Endodermal cell (in vitro differentiated cells): ENCODE measurements around the gene NEK10. TPM values are rescaled to one million over a fixed set of nuclear protein-coding genes. Genes with fewer than 3 reads are reported as not detected.

Experiments used
- DNase-seq: peaks from one replicate; pipeline ENCODE4 v3.0.0-alpha.2; 2017
- H3K27ac ChIP-seq: 2 replicates; pipeline ENCODE4 v1.5.1; 2013; ENCODE audit warnings: mild to moderate bottlenecking, low read depth, low read length, moderate library complexity
- H3K27me3 ChIP-seq: 2 replicates; pipeline ENCODE4 v1.6.1; 2013; ENCODE audit warnings: mild to moderate bottlenecking, low read length, moderate library complexity; ENCODE audit not compliant: insufficient read depth, control insufficient read depth, poor library complexity, severe bottlenecking
- H3K36me3 ChIP-seq: 2 replicates; pipeline ENCODE4 v1.7.0; 2013; ENCODE audit warnings: mild to moderate bottlenecking, low read length, moderate library complexity; ENCODE audit not compliant: control insufficient read depth, insufficient read depth
- H3K4me1 ChIP-seq: one replicate; pipeline ENCODE4 v1.7.0; 2013; ENCODE audit warnings: low read length; ENCODE audit not compliant: control insufficient read depth, insufficient read depth
- H3K4me3 ChIP-seq: 2 replicates; pipeline ENCODE4 v1.5.1; 2013; ENCODE audit warnings: mild to moderate bottlenecking, low read length, moderate library complexity
- H3K9ac ChIP-seq: 2 replicates; pipeline ENCODE4 v1.6.1; 2013; ENCODE audit warnings: mild to moderate bottlenecking, low read length, moderate library complexity; ENCODE audit not compliant: poor library complexity, severe bottlenecking; ENCODE audit errors: extremely low read depth
- H3K9me3 ChIP-seq: 2 replicates; pipeline ENCODE4 v1.6.1; 2013; ENCODE audit warnings: mild to moderate bottlenecking, low read length, moderate library complexity; ENCODE audit not compliant: control insufficient read depth
- H3K27ac Mint-ChIP-seq: 2 replicates; pipeline ENCODE4 v1.8.0; 2020; ENCODE audit warnings: mixed read lengths
- H3K27me3 Mint-ChIP-seq: 2 replicates; pipeline ENCODE4 v1.8.0; 2021; ENCODE audit warnings: mild to moderate bottlenecking, mixed read lengths; ENCODE audit not compliant: insufficient read depth
- H3K36me3 Mint-ChIP-seq: 2 replicates; pipeline ENCODE4 v1.8.0; 2020; ENCODE audit warnings: low read depth, mixed read lengths
- H3K4me1 Mint-ChIP-seq: 2 replicates; pipeline ENCODE4 v1.8.0; 2020; ENCODE audit warnings: mixed read lengths
- H3K4me3 Mint-ChIP-seq: 2 replicates; pipeline ENCODE4 v1.8.0; 2020; ENCODE audit warnings: mild to moderate bottlenecking, moderate library complexity, mixed read lengths
- H3K9me3 Mint-ChIP-seq: 2 replicates; pipeline ENCODE4 v1.8.0; 2020; ENCODE audit warnings: mild to moderate bottlenecking, mixed read lengths
- WGBS, 2 experiments: methylation state at CpG; one replicate each; pipeline versions ENCODE4 v1.1.5 to v1.1.7; 2013; ENCODE audit warnings: missing lambda C conversion rate in 2 of 2, mixed read lengths in 1 of 2; ENCODE audit not compliant: insufficient coverage in 1 of 2, insufficient read length in 1 of 2; 5-methylcytosine and 5-hydroxymethylcytosine counted together
- total RNA-seq, 2 donors: library from RNA; stranded (reverse); fragmentation: NEBNext Ultra II Directional in 1 of 2; extraction: Animal tissue kit (Norgen Biotek cat#: 25700) in 1 of 2; gene quantifications; 2 replicates in 1 of 2; 3 replicates in 1 of 2; pipeline ENCODE4 v1.2.1, GENCODE V29; 2021
- TF ChIP-seq, protein P1 (sequence below): fragments of 200-600 bp; sonication (generic); conservative IDR thresholded peaks from 2 replicates; pipeline ENCODE4 v1.5.0; 2021; ENCODE audit warnings: antibody characterized with exemption, mild to moderate bottlenecking

The NEK10 gene
- total RNA-seq, 2 donors from 2014 or later, result 1.3 to 2.4 TPM

DNA sequence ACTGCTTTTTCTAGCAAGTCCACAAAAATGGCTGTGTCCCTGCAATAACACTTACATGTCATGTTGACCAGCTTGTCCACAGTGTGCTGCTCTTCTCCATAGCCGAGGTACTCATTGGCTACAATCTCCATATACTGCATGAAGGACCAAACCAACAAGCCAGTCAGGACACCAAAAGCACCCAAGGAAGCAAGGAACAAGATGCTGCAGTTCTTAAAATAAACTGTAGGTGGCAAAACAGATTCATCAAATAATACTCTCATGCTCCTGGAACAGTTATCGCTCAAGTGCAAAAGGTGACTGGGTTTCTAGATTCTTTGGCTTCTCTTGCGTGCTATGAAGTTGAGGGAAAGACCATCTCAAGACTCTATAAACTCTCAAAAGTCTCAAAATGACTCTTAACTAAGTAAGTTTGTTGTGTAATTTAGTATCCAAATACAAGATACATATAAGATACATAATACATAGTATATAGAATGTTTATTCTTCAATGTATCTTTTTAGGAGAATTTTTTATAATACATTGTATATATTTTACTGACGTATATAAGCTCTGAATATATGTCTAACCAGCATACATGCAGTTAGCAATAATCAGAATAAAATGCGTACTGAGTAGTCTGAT lies 57.0 kb downstream of the NEK10 start:
- no peak overlapping the region for H3K27ac ChIP-seq
- TF ChIP-seq, protein P1, sequence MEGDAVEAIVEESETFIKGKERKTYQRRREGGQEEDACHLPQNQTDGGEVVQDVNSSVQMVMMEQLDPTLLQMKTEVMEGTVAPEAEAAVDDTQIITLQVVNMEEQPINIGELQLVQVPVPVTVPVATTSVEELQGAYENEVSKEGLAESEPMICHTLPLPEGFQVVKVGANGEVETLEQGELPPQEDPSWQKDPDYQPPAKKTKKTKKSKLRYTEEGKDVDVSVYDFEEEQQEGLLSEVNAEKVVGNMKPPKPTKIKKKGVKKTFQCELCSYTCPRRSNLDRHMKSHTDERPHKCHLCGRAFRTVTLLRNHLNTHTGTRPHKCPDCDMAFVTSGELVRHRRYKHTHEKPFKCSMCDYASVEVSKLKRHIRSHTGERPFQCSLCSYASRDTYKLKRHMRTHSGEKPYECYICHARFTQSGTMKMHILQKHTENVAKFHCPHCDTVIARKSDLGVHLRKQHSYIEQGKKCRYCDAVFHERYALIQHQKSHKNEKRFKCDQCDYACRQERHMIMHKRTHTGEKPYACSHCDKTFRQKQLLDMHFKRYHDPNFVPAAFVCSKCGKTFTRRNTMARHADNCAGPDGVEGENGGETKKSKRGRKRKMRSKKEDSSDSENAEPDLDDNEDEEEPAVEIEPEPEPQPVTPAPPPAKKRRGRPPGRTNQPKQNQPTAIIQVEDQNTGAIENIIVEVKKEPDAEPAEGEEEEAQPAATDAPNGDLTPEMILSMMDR, result peak; percentile 79
- Mint-ChIP-seq H3K4me1 (peaks cover 2% of the 10 kb centered on the region), H3K27me3 (no peaks in the 10 kb centered on the region), H3K27ac (no peak overlapping the region), H3K9me3 (no peaks in the 10 kb centered on the region), H3K36me3 (no peaks in the 10 kb centered on the region), H3K4me3 (no peak overlapping the region)
- peaks cover 6% of the 10 kb centered on the region for H3K9me3 ChIP-seq
- 59% methylated on average over 4 of the region's 5 CpGs; no CpG with 5 or more reads in 1 of the 2 experiments for WGBS, 2 experiments
- no peaks in the 10 kb centered on the region for H3K36me3 ChIP-seq
- H3K4me1 ChIP-seq, result no peaks in the 10 kb centered on the region
- no peak overlapping the region for H3K9ac ChIP-seq
- DNase-seq, result peak; percentile 57
- no peak overlapping the region for H3K4me3 ChIP-seq
- H3K27me3 ChIP-seq, result no peaks in the 10 kb centered on the region

DNA sequence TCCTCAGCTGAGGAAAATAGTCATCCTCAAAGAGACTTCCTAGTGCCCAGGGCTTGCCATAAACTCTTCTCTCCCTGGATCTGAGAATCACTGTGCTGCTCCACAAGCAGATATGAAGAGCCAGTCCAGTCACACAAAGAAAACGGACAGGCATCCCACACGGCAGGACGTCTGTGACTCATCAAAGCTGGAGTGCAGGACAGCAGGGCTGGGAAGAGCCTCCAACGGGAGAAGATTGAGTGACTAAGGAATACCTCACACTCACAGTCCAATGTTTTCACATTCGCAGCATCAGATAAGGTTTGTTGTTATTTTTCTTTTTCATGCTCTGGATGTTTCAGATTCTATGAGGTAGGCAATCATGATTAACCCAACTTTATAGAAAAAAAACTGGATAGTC lies 57.8 kb downstream of the NEK10 start:
- peak; percentile 78 for DNase-seq
- WGBS, 2 experiments, result 51 to 66% methylated on average over 4 to 5 of the region's 5 CpGs
- no peak overlapping the region for H3K27ac ChIP-seq

DNA sequence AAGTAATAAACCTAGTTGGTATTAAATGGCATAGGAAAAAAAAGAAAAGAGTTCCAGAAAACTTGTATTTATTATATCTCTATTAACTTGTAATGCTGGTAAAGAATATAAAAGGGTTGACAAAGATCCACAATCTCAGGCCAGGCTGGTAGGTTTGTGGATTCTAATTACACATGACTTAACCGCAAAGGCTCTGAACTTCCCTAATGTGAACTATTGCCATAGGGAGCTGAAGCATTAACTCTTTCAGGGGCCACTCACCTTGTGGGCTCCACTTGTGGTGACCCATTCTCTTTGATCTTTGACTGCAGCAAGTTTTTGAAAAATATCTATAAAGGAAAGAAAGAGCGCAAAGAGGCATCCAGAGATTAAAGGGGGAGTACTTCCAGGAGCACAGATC lies 58.5 kb downstream of the NEK10 start:
- no peaks in the 10 kb centered on the region for H3K36me3 Mint-ChIP-seq
- DNase-seq, result no peak
- no peaks in the 10 kb centered on the region for H3K4me1 ChIP-seq
- H3K4me1 Mint-ChIP-seq, result no peaks in the 10 kb centered on the region
- no peaks in the 10 kb centered on the region for H3K27me3 Mint-ChIP-seq
- H3K9ac ChIP-seq, result no peak overlapping the region
- WGBS, 2 experiments, result 92 to 100% methylated on average over 2 of the region's 2 CpGs
- H3K36me3 ChIP-seq, result no peaks in the 10 kb centered on the region
- no peak overlapping the region for H3K4me3 Mint-ChIP-seq
- H3K9me3 ChIP-seq, result peaks cover 6% of the 10 kb centered on the region
- no peak overlapping the region for H3K4me3 ChIP-seq
- no peaks in the 10 kb centered on the region for H3K27me3 ChIP-seq
- TF ChIP-seq, protein P1, result no peak
- no peak overlapping the region for H3K27ac Mint-ChIP-seq
- H3K27ac ChIP-seq, result no peak overlapping the region
- no peaks in the 10 kb centered on the region for H3K9me3 Mint-ChIP-seq

More for the DNA sequence above, 57.8 kb downstream of the NEK10 start:
- Histone ChIP-seq H3K36me3 (no peaks in the 10 kb centered on the region), H3K27me3 (no peaks in the 10 kb centered on the region), H3K4me3 (no peak overlapping the region), H3K4me1 (no peaks in the 10 kb centered on the region), H3K9ac (no peak overlapping the region), H3K9me3 (peaks cover 6% of the 10 kb centered on the region)
- TF ChIP-seq, protein P1, result no peak
- H3K27ac Mint-ChIP-seq, result no peak overlapping the region
- no peaks in the 10 kb centered on the region for H3K9me3 Mint-ChIP-seq
- H3K36me3 Mint-ChIP-seq, result no peaks in the 10 kb centered on the region
- no peak overlapping the region for H3K4me3 Mint-ChIP-seq
- H3K4me1 Mint-ChIP-seq, result no peaks in the 10 kb centered on the region
- H3K27me3 Mint-ChIP-seq, result no peaks in the 10 kb centered on the region
